IPS DF 4.7 (cell line): ENCODE measurements around the gene IFRD2.

ENCODE experiments used
- DNase-seq: peaks from one replicate; pipeline ENCODE4 v3.0.0-alpha.2; 2013; ENCODE audit warnings: low spot score; ENCODE audit errors: extremely low read depth

Gene IFRD2

DNA sequence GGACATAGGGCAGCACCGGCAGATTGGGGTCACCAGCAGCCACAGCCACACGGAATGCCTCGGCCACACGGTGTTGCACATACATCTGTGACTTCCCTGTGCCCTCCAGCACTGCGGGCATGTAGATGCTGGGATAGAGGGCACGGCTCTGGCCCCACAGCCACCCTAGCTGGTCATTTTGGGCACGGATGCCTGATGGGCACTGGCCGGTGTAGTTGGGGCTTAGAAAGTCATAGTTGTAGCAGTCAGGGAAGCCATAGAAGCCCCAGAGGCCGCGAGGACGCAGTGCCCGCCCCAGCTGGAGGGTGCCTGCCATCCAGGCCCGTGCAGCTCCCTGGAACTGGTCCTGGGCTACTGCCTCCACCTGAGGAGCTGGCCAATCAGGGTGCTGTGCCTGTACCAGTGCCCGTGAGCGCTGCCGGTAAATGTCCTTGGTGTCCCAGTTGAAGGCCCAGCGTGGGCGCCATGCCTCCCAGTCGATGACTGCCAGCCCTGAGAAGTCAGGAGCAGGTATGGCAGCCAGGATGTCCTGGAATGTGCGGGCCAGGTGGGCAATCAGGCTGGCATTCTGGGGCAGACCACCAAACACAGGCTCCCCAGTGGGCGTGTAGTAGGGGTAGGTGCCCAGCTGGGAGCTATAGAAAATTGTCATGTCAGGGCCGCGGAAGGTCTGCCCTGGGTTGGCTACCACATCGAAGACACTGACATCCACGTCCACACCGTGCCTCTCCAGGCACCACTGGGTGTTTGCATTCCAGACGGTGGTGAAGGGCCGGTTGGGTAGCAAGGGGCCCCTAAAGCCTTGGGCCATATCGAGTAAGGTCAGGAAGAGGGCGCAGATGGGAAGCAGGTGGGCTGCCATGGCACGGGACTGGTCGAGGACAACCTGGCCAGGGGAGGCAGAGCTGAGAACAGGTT is 10.1 kb upstream of the IFRD2 start:
- DNase-seq = no peak

GRCh38 chr3:50300681-50301254 is 8.5 kb upstream of the IFRD2 start:
- DNase-seq = no peak

DNA sequence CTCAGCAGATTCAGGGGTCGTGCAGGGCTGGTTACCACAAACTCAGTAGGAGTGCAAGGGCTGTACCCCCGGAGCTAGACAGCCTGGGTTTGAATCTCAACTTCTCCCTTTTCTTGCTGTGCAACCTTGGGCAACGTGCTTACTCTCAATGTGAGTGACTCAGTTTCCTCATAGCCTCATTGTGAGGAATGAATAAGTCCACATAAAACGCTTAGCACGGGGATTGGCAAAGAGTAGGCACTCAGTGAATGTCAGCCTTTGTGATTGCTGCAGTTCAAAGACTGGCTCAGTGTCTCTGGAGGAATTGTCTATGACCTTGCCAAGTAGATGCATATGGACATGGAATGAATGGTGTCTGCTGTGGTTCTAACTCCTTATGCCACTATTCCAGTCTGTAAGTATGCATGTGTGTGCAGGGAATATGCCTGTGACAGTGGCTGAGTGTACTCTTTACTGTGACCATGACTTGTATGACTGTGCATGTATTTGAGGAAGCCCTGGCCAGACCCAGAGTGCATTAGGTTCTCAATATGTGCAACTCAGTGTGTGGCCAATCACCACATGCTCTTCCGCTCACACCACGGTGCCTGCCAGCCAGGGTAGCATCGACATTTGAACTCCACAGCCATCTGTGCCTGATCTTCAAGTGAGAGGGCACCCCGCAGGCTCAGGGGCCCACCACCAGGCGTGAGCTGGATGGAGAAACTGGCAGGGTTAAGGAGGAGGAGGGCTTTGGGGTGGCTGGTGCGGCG is 7.9 kb upstream of the IFRD2 start:
- no peak for DNase-seq

- DNase-seq = no peak
Observed at GRCh38 chr3:50299638-50299928, 7.4 kb upstream of the IFRD2 start.

- DNase-seq = no peak
Observed at GRCh38 chr3:50298836-50299637, 6.8 kb upstream of the IFRD2 start, which contains the start of the genes HYAL3 and NAA80. TSS of gene HYAL3 (minus strand) at chr3:50299405. CDS start at chr3:50295602, 3,803 bp downstream. TSS of gene NAA80 (minus strand) at chr3:50299405. CDS start at chr3:50297463, 1,942 bp downstream.

DNA sequence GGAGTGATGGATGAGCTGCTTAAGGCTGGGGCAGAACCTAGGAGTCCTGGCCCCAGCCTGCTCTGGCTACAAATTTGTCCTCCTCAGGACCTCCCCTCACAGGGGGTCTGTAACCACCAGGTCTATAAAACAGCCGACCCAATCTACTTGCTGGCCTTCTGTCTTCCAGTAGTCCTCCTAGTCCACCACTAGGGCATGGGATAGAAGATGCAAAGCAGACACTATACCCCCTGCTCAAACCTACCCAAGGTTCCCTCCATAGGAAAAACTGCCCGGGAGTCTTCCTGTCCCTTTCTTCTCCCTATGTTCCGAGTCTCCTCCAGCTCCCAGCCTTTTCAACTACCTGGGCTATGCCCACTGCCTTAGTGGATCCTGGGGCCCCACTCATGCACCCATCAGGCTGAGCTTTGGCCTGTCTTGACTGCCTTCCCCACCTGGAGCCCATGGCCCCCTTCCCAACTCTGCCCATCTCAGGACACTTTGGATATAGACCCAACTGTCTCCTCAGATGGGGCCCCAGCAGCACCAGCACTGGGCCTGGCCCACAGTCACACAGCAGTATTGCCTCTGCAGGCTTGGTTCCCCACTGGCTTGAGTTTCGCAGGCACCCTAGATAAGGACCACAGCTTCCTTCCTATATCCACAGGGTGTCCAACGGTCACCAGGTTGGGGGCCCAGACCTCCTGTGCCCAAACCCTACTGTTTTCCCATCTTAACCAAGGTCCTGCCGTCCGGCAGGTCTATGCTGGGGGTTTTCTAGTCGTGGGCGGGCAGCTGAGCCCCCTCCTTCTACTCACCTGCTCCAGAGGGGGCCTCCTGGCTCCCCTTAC is 5.9 kb upstream of the IFRD2 start:
- no peak for DNase-seq

DNA sequence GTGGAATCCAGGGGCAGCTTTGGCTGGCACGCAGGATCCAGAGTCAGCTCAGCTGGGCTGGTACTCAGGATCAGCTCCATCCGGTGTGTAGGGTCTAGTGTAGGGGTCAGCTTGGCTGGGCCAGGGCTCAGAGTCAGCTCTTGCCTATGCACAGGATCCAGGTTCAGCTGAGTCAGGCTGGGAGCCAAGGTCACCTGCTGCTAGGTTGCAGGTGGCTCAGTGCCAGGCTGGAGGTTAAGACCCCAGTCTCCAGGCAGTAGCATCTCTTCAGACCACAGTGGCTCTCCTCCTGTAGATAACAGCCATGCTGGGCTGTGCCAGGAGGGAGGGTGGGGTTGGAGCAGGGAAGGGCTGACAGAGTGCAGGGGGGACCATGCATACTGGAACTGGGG is 5.2 kb upstream of the IFRD2 start:
- DNase-seq = no peak

GRCh38 chr3:50296721-50297383 is 4.6 kb upstream of the IFRD2 start:
- no peak for DNase-seq

DNA sequence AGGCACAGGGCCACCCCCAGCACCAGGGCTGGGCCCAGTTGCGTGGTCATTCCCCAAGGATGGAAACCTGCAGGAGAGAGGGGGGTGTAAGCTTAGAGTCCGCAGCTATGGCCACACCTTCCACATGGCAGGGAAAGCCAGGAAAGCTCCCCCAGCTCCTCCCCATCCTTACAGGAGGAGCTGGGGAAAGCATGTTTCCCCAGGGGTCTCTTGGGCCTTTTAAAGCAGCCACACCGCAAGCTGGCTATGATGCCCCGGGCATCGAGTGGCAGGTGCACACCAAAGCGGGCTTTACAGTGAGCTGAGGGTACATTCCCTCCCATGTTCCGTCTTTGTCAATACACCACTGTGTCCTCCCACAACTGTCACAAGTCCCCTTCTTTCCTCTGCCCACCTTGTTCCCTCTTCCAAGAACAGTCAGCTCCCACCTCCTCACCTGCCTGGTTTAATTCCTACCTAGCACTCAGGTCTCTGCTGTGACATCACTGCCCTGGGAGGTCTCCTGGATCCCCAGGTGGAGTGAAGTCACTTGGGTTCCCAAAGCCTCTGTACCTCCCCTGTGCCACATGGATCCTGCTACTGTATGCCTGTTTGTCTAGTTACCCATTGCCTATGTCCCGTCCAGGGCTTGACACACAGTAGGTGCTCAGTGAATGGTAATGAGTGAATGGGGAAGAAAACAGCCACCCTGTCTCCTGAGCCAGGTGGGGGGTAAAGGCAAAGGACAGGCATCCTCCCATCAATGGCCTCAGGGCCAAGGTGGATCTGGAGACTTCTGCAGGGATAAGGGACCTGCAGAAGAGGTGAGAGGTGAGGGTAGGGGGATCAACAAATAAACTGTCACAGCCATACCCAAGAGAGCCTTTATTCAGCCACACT is 3.6 kb upstream of the IFRD2 start:
- no peak for DNase-seq

- no peak for DNase-seq
Observed at GRCh38 chr3:50294492-50295403, 2.5 kb upstream of the IFRD2 start.

DNA sequence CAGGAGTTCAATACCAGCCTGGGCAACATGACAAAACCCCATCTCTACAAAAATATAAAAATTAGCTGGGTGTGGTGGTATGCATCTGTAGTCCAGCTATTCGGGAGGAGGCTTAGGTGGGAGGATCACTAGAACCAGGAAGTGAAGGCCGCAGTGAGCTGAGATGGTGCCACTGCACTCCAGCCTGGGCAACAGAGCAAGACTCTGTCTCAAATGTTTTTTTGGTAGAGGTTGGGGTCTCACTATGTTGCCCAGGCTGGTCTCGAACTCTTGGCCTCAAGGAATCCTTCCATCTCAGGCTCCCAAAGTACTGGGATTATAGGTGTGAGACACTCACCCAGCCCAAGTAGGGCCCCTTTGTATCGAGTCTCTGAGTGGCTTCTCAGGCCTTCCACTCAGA is 1.9 kb upstream of the IFRD2 start:
- DNase-seq = no peak

DNA sequence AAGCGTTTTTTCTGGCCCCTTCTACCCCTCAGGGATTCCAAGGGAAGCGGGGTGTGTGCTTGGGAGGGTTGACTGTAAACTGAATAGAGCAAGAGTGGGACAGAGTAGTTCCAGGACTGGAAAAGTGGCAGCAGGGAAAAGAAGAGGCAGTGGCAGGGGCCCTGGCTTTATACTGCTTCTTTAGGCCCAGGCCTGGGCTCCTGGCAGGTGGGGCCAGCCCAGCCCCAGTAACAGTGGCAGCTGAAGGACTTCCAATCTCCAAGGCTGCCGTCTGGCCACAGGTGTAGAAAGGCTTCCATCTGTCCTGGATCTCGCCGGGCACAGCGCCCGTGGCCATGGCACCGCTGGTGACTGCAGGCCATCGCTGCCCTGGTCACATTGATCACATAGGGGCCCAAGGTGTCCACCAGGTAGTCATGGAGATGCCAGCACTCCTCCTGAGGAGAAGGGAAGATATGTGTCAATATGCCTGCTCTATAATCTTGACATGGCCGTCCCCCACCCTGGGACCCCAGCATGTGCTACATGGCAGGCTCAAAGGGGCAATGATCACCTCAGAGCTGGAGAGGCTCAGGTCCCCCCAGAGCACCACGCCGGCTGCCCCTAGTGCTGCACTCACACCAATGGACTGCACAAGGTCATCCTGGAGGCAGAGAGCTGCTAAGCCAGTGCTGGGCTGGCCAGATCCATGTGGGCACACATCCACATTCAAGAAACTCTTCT is 1.0 kb upstream of the IFRD2 start:
- no peak for DNase-seq

DNA sequence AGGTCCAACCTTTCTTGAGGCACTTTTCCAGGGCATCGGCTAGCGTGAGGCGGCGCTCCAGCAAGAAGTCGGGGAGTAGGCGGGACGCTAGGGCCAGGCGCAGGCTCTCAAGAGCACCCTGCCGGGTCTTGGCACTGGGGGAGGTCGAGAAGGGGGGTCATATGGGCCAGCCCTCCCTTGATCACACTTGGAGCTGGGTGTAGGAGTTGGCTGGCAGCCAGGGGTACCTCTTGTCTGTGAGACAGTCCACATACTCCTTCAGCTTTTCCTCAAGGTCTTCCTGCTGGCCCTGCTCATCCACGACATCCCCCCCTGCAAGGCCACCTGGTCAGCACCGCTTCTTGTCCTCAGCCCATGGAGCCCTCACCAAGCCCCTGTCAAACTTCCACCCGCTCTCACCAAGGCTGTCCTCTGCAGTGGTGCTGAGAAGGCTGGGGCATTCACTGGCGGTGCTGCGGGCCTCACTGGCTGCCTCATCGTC is 2.0 kb downstream of the IFRD2 start:
- no peak for DNase-seq

GRCh38 chr3:50289130-50289529 is 3.1 kb downstream of the IFRD2 start:
- no peak for DNase-seq

DNA sequence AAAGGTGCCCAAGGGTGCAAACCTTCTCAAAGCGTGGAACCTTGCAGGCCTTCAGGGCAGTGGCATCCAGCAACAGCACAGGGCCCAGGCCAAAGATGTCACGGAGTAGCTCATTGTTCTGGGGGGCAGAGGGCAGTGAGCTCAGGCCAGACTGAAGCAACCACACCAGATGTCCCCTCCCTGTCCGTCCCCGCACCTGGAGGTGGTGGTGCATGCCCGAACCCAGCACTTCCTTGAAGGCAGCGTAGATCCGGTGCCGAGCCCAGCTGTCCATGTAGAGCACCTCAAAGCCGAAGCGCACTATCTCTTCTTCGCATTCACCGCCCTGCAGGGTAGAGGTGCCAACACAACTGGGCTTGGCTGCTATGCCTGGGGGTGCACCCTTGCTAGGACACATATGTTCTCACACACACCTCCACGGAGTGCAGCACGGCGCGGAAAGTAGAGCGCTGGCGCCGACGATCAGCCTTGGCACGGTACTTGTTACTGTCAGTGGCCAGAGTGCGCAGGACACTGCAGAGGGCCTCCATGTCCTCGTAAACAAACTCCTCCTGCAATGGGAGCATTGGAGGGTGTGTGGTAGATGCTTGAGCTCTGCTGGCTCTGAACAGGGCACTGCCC is 3.7 kb downstream of the IFRD2 start:
- no peak for DNase-seq

GRCh38 chr3:50287262-50287661 is 5.0 kb downstream of the IFRD2 start:
- DNase-seq = no peak
